GF-D8 (cell line): ENCODE measurements around the gene TSEN54.

Source experiments
- DNase-seq: peaks from one replicate; lab custom pipeline; 2025; lab: John Stamatoyannopoulos, UW

The TSEN54 gene

GRCh38 chr17:75488693-75489510 lies 27.4 kb upstream of the TSEN54 start:
- DNase-seq: no peak

- no peak for DNase-seq
Measured at GRCh38 chr17:75489511-75489955, 26.8 kb upstream of the TSEN54 start.

DNA sequence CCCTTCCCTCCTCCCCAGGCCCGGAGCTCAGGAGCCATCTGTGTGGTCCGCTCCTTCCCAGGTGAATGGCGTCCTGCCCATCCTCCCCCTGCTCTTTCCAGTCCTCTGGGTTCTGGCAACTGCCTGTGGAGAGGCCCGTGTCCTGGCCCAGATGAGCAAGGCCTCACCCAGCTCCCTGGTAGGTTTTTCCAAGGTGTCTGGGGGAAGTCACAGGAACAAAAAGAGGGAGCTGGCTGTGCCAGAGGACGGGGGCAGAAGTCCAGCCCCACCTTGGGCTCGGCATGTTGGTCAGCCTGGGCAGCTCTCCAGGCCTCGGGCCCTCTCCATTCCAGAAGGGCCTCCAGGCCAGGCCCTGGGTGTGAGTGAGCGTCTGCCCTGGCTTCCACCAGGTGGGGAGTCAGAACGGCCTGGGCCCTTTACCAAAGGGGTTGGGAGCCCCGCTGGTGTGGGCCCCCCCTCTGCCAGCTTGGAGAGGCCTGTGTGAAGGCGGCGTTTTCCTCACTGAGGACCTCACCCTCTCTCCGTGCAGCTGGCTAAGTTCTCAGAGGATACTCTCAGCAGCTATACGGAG lies 26.1 kb upstream of the TSEN54 start:
- DNase-seq: no peak

DNA sequence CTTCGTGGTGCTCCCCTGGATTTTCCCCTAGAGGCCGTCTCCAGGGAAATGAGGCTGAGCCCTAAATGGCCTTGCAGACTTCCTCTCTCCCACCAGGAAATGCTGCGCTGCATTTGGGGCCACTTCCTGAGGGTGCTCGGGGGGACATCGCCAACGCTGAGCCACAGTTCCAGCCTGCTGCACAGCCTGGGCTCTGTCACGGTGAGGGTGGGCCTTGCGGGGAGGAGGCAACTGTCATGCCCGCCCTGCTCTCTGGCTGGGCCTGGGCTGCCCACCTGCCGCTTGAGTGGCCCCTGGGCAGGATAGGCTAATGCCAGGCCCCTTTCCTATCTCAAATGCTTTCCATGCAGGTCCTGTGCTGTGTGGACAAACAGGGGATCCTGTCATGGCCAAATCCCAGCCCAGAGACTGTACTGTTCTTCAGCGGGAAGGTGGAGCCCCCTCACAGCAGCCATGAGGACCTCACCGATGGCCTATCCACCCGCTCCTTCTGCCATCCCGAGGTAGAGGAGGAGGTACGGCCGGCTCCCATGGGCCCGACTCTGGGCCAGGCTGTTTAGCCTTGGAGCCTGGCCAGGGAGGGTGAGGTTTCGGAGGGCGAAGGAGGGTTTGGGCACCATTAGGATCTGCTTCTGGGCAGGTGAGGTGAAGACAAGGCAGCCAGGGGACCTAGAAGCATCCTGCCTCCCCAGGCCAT lies 25.2 kb upstream of the TSEN54 start:
- no peak for DNase-seq

DNA sequence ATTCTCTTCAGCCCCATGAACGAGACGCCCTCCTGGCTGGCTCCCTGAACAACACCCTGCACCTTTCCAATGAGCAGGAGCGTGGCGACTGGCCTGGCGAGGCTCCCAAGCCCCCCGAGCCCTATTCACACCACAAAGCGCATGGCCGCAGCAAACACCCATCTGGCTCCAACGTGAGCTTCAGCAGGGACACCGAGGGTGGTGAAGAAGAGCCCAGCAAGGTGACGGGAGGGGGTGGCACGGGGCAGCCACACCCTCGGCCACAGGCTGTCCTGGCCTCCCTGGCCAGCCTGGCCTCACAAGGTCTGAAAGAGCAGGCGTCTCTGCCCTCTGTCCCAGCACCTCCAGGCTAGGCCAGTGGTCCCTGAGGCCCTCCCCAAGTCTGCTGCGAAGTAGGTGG lies 24.6 kb upstream of the TSEN54 start:
- DNase-seq: no peak

DNA sequence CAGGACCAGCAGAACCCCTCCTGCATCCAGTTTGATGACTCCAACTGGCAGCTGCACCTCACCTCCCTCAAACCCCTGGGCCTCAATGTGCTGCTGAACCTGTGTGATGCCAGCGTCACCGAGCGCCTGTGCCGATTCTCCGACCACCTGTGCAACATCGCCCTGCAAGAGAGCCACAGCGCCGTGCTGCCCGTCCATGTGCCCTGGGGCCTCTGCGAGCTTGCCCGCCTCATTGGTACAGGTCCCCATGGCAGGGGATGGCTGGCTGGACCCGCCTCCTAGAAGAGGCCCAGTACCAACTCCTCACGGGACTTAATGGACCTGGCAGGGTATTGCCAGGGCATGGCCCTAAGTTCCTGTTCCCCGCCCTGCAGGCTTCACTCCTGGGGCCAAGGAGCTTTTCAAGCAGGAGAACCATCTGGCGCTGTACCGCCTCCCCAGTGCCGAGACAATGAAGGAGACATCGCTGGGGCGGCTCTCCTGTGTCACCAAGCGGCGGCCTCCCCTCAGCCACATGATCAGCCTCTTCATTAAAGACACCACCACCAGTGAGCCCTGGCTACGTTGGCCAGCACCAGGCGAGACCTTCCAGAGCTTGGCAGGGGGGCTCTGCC lies 23.7 kb upstream of the TSEN54 start:
- DNase-seq: no peak

DNA sequence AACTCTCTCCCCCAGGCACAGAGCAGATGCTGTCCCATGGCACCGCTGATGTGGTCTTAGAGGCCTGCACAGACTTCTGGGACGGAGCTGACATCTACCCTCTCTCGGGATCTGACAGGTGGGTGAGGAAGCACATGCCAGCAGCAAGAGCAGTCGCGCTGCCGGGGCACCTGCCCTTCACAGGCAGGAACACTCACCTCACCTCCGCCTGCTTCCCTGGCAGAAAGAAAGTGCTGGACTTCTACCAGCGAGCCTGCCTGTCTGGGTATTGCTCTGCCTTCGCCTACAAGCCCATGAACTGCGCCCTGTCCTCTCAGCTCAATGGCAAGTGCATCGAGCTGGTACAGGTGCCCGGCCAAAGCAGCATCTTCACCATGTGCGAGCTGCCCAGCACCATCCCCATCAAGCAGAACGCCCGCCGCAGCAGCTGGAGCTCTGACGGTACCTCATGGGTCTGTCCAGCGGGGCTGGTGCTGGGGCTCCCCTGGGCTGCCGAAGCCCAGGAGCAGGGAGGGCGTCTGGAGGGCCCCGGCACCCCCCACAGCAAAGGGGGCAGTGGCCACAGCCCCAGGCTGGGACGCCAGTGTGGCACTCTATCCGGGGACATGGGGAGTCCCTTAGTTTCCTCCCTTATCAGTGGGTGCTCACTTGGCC lies 22.7 kb upstream of the TSEN54 start:
- DNase-seq: no peak

DNA sequence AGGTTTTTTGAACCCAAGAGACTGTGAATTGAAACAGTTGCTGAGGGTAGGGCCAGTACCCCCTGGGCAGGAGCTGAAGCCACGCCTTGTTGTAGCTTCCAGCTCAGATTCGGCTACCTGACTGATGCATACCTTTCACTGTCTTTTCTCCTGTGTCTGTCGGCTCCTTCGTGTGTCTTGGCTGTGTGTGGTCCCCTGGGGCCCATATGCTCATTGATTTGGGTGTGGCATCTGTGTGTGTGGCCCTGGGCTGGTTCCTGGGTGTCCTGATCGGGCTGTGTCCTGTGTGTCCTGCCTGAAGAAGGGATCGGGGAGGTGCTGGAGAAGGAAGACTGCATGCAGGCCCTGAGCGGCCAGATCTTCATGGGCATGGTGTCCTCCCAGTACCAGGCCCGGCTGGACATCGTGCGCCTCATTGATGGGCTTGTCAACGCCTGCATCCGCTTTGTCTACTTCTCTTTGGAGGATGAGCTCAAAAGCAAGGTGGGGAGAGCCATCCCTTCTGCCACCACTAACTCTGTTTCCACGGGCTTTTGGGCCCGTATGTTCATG lies 21.9 kb upstream of the TSEN54 start:
- no peak for DNase-seq

DNA sequence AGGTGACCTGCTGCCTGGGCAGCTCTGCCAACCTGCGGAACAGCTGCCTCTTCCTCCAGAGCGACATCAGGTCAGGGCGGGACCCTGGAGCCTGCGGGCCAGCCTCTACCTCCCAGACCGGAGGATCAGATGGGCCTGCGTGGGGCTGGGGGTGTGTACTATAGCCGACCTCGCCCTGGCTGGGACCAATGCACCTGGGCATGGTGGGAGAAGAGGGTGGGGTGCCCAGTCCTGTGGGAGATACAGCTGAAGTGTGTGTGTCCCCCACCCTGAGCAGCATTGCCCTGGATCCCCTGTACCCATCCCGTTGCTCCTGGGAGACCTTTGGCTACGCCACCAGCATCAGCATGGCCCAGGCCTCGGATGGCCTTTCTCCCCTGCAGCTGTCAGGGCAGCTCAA lies 20.3 kb upstream of the TSEN54 start:
- no peak for DNase-seq

DNA sequence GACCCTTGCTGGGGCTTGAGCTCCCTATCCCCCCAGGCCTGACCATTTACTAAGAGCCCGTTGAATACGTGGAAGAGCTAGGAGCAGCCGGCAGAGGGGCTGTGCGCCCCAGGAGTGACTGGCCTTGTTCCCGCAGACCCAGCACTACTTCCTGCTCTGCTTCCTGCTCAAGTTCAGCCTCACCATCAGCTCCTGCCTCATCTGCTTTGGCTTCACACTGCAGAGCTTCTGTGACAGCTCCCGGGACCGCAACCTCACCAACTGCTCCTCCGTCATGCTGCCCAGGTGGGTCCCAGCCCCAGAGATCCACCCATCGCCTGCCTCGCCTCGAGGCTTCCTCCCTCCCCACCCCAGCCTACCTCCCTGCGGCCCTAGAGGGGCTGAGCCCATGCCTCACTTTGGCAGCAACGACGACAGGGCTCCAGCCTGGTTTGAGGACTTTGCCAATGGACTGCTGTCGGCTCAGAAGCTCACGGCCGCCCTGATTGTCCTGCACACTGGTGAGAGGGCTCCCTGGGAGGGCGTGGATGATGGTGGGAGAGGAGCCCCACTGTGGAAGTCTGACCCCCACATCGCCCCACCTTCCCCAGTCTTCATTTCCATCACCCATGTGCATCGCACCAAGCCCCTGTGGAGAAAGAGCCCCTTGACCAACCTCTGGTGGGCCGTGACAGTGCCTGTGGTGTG lies 18.1 kb upstream of the TSEN54 start:
- DNase-seq: no peak

GRCh38 chr17:75498726-75499213 lies 17.6 kb upstream of the TSEN54 start:
- DNase-seq: no peak

DNA sequence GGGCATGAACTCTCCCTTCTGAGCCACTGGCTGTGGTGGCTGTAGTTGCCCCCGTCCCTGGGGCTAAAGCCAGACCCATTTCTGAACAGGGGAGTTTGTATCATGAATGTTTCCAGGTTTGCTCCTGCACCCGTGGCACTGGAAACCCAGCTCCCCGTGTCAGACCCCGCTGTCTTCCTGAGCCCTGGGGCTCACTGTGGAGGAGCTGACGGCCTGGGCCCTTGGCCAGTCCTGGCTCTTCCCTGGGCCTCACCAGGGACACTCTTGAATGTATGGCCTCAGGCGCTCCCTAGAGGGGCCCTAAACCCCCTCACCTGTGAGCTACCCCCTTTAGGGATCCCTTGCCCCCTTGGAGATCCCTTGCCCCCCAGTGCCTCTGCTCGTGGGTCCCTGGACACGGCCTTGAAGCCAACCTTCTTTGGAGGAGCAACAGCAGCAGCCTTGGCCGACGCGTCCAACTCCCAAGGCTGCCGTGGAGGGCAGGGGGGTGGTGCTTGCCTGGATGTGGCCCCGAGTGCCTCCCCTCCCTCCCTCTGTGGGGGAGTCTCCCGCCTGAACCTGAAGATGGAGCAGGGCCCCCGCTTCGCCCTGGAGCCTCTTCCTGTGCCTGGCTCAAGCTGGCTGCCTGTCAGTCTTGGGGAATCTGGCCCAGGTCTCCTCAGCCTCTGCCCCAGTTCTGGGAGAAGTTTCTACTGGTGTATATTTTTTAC lies 16.9 kb upstream of the TSEN54 start:
- DNase-seq: no peak

GRCh38 chr17:75500419-75501216 lies 15.7 kb upstream of the TSEN54 start:
- no peak for DNase-seq

DNA sequence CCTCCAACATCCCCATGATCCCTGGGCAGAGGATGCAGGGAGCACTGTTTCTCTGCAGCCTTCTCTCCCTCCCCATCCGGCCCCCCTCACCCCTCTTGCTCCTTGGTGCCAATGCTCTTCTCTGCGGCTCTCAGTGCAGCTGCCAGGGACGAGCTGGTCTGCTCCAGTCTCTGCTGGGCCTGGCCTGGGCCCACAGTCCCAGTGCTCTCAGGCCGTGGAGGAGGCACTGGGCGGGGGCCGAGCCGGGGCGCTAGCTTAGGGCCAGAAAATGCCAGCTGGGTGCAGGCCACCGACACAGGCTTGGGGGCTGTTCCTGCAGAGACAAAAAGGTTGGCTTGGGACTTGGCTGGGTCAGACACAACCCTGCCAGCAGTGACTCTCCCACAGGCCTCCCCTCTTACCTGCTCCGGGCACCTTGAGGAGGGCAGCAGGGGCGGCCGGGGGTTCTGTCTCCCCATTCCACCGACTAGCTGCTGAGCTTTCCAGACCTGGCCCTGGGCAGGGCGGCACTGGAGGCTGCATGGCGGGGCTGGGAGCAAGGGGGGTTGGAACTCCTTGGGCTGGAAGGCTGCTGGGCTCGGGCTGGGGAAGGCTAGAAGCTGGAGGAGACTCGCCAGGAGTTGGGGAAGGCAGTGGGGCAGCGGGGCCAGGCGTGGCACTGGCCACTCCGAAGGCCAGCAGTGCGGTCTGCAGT lies 14.8 kb upstream of the TSEN54 start:
- DNase-seq: no peak

- DNase-seq: no peak
Measured at GRCh38 chr17:75502072-75502720, 14.1 kb upstream of the TSEN54 start.

GRCh38 chr17:75502721-75503329 lies 13.5 kb upstream of the TSEN54 start:
- no peak for DNase-seq

DNA sequence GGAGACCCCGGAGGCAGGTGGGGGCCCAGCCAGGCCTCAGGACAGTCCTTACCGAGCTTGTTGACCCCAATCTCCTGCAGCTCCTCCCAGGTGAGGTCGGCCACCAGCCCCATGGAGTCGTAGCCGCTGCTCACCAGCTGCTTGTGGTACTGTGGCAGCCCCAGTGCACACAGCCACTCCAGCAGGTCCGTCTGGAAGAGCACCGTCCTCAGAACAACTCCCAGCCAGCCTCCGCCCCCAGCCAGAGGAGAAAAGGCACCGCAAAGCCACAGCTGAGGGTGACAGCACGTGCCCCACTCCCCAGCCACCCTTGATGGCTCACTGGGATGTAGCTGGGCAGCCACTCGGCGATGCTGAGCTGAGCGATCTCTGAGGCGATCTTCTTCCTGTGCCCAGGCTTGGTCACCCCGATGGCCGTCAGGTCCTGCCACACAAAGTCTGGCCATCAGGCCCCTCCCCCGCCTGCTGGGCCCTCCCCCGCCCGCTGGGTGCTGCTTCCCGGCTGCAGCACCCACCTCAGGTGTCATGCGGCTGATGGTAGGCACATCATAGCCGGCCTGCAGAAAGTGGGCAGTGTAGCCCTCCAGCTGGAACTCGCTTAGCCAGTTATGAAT lies 12.9 kb upstream of the TSEN54 start:
- DNase-seq: no peak

DNA sequence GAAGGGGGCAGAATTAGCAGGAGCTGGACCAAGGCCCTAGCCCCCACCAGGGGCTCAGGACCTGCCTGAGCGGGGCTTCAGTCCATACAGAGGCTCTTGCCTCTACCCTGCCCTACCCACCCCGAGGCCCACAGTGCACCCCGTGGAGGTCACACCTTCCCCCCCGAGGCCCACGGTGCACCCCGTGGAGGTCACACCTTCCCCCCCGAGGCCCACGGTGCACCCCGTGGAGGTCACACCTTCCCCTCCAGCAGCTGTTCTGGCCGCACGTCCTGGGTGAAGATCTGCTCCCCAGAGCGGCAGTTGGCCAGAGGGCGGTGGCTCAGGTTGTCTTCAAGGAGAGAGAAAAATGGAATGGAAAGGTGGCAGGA lies 12.4 kb upstream of the TSEN54 start:
- no peak for DNase-seq
